G401 (cell line): ENCODE measurements around the gene KLHDC3. TPM values are rescaled to one million over a fixed set of nuclear protein-coding genes. Genes with fewer than 3 reads are reported as not detected.

Experiments used
- DNase-seq: peaks from one replicate; pipeline ENCODE4 v3.0.0-alpha.2; 2015; ENCODE audit warnings: low spot score
- in situ Hi-C: cut with HindIII; loops from 2 replicates; pipeline ENCODE4 v1.10.0; 2016; ENCODE audit warnings: low sequenced_read_pairs, mixed read lengths
- total RNA-seq: library from RNA; depleted of rRNA; stranded (reverse); fragments of >200 nt; shearing (Covaris generic); gene quantifications from 2 replicates; pipeline ENCODE4 v1.2.3, GENCODE V29; 2014; rRNA removed

Gene KLHDC3
- 131 and 136 TPM in 2 replicates for total RNA-seq

- in situ Hi-C loops, result no loop called here
- DNase-seq, result peak; percentile 100
Observed at GRCh38 chr6:43013843-43014433, at the start of gene KLHDC3, which contains the start of gene MEA1. Gene KLHDC3, plus strand, starts transcription at chr6:43014249. Its CDS starts 2,944 bp downstream, at chr6:43017193. Gene MEA1, minus strand, starts transcription at chr6:43013946. Its CDS starts 133 bp downstream, at chr6:43013813.

- in situ Hi-C loops, result no loop called here
- DNase-seq, result no peak
Observed at GRCh38 chr6:42966571-42966970, 47.5 kb upstream of the KLHDC3 start.

DNA sequence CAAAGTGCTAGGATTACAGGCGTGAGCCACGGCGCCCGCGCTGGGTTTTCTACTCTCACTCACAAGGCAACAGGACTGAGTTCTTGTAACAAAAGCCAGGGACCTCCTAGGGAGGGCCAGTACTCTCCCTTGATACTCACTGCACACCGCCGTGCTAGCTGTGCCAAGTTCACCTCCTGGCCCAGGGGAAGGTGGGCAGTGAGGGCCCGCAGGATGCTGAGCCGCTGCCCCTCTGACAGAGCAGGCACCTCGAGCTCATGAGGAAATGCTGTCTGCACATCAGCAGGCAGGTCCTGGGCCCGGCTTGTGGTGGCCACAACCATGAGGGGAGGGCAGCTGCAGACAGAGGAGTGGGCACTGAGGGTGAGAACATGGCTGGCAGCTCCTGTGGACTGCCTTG is 46.8 kb upstream of the KLHDC3 start:
- no peak for DNase-seq
- in situ Hi-C loops, result no loop called here

GRCh38 chr6:42968126-42968701 is 45.8 kb upstream of the KLHDC3 start:
- no peak for DNase-seq
- in situ Hi-C loops, result no loop called here

- in situ Hi-C loops, result no loop called here
- DNase-seq, result no peak
Observed at GRCh38 chr6:42968783-42969182, 45.3 kb upstream of the KLHDC3 start.

GRCh38 chr6:42969431-42969830 is 44.6 kb upstream of the KLHDC3 start:
- no peak for DNase-seq
- in situ Hi-C loops, result no loop called here

- DNase-seq, result no peak
- in situ Hi-C loops, result no loop called here
Observed at GRCh38 chr6:42969934-42970333, 44.1 kb upstream of the KLHDC3 start.

DNA sequence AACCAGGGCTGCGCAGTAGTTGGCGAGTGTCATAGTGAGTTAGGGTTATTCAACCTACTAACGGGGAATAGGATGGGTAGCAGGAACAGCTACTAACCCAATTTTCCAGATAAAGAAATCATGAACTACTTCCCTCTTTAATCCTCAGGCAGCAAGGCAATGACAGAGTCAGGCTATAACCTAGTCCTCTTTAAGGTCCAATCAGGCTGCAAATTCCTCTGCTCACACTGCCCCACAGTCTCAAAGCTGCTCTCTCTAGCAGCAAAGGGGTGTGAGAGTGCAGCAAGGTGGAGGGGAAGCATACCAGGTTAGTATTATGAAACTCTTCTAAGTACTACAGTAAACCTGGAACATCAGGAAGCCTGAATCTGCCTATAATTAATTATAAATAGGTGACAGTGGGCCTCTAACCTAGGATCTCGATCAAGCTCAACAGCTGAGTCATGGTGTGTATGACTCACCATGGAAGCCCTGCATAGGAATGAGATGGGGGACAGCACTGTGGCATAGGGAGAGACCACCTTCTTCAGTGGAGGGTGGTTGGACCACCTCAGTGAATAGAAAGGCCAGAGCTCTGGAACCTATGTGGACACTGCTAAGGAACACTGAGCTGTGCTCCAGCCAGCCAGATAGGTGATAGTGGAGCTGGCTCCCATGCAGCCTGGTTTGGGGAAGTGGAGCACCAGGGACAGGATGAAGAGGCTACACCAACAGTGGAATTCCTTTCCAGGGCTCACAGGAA is 43.0 kb upstream of the KLHDC3 start:
- DNase-seq, result no peak
- in situ Hi-C loops, result no loop called here

DNA sequence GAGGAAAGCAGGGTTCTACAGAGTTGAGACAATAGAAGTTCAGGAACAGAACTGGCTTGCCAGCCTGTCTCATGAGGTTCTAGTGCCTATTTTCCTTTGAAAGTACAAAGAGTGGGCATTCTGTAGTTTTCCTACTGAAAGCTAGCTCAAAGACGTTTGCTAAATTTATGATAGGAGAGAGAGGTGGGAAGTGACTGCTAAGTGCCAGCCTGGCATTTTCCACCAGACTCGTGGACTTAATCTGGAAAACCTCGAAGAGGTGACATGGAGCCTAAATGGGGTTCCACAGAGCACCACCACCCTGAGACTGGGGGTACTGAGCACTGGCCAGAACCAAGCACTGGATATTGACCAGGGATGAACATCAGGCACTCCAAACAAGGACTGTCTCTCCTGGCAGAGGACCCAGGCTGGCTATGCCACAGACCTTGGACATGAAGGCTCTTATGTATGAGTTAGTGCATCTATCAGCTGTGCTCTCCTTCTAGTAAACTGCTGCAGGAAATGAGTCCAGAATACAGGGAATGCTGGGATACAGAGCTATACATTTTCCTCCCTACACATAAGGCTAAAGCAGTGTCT is 42.2 kb upstream of the KLHDC3 start:
- no peak for DNase-seq
- in situ Hi-C loops, result no loop called here

- in situ Hi-C loops, result no loop called here
- no peak for DNase-seq
Observed at GRCh38 chr6:42973926-42974325, 40.1 kb upstream of the KLHDC3 start.

GRCh38 chr6:42974919-42975505 is 39.0 kb upstream of the KLHDC3 start:
- in situ Hi-C loops, result no loop called here
- DNase-seq, result no peak

DNA sequence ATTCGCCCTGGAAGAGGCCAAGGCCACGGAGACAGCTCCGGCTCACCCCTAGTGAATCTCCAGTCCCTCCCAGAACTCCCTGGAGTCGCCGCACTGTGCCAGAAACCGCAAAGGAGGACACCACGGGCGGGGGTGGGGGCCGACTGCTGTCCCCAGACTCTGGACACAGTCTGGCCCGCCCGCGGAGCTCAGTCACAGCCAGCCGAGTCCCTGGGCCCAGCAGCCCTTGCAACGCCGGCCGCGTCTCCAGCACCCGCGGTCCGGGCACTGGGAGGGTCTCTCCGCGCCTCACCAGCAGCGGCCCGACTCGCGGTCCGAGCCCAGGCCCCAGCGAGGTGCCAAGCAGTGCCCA is 35.6 kb upstream of the KLHDC3 start:
- in situ Hi-C loops, result no loop called here
- peak; percentile 19 for DNase-seq

GRCh38 chr6:42978839-42979522 is 35.1 kb upstream of the KLHDC3 start, which contains the start of gene PEX6:
Gene PEX6, minus strand, starts transcription at chr6:42979181. Its CDS starts 31 bp downstream, at chr6:42979150.
- DNase-seq, result peak; percentile 93
- in situ Hi-C loops, result no loop called here

- in situ Hi-C loops, result no loop called here
Observed at GRCh38 chr6:42979523-42980177, 34.4 kb upstream of the KLHDC3 start.

GRCh38 chr6:42981836-42982235 is 32.2 kb upstream of the KLHDC3 start:
- in situ Hi-C loops, result no loop called here
- DNase-seq, result no peak

More at GRCh38 chr6:42979523-42980177, 34.4 kb upstream of the KLHDC3 start:
- DNase-seq, result no peak

GRCh38 chr6:42984001-42984923 is 29.8 kb upstream of the KLHDC3 start, which contains the start of gene PPP2R5D:
Gene PPP2R5D, plus strand, starts transcription at chr6:42984570. Its CDS starts 108 bp downstream, at chr6:42984678.
- in situ Hi-C loops, result no loop called here
- peak; percentile 100 for DNase-seq

DNA sequence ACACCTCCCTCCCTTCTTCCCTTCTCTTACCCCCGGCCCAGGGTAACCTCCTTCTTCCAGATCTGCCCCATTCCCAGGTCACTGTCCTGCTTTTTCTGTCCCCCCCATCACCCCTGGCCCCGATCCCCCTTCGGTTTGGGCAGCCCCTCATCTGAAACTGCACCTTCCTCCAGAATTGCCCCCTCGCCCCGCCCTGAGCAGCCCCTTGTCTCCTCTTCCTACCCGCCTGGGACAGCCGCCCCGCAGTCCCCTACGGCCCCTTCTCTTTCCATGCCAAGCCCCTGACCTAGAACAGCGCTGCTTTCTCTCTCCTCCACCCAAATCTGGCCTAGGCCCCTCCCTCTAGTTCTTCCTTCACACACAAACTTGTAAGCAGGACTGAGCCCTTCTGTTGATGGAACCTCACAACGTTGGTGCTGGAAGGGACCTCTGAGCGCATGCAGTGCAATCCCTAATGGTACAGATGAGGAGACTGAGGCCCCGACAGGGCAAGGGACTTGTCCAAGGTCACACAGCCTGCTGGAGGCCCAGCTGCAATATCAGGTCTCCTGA is 29.0 kb upstream of the KLHDC3 start:
- in situ Hi-C loops, result no loop called here
- peak; percentile 27 for DNase-seq
